Nephron progenitor cell (in vitro differentiated cells): ENCODE data around the gene ZNF189.

Experiments
- DNase-seq: peaks from one replicate; pipeline ENCODE4 v3.0.0; 2021
- H3K27ac Mint-ChIP-seq: 2 replicates; pipeline ENCODE4 v1.8.0; 2021; ENCODE audit warnings: mild to moderate bottlenecking, moderate library complexity, mixed read lengths
- H3K27me3 Mint-ChIP-seq: 2 replicates; pipeline ENCODE4 v1.8.0; 2021; ENCODE audit warnings: mild to moderate bottlenecking, low read depth, mixed read lengths; ENCODE audit not compliant: poor library complexity
- H3K36me3 Mint-ChIP-seq: 2 replicates; pipeline ENCODE4 v1.8.0; 2021; ENCODE audit warnings: low read depth, mixed read lengths
- H3K4me1 Mint-ChIP-seq: 2 replicates; pipeline ENCODE4 v1.8.0; 2021; ENCODE audit warnings: mixed read lengths
- H3K4me3 Mint-ChIP-seq: 2 replicates; pipeline ENCODE4 v1.8.0; 2021; ENCODE audit warnings: mild to moderate bottlenecking, moderate library complexity, mixed read lengths
- H3K9me3 Mint-ChIP-seq: 2 replicates; pipeline ENCODE4 v1.8.0; 2021; ENCODE audit warnings: mild to moderate bottlenecking, moderate library complexity, mixed read lengths
- TF ChIP-seq, protein P1 (sequence below): fragments of 200-600 bp; sonication (generic); IDR thresholded peaks from 2 replicates; pipeline ENCODE4 v1.5.0; 2021; ENCODE audit warnings: antibody characterized with exemption

The ZNF189 gene

DNA sequence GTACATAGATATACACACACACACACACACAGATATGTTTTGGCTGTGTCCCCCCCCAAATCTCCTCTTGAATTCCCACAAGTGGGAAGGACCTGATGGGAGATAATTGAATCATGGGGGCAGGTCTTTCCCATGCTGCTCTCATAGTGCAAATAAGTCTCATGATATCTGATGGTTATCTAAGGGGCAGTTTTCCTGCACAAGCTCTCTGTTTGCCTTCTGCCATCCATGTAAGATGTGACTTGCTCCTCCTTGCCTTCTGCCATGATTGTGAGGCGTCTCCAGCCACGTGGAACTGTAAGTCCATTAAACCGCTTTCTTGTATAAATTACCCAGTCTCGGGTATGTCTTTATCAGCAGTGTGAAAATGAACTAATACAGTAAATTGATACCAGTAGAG is 52.8 kb downstream of the ZNF189 start:
- Mint-ChIP-seq H3K27ac (no peak overlapping the region), H3K4me3 (no peak overlapping the region), H3K9me3 (peaks cover 23% of the 10 kb centered on the region), H3K36me3 (no peaks in the 10 kb centered on the region), H3K27me3 (peaks cover 12% of the 10 kb centered on the region), H3K4me1 (peaks cover 5% of the 10 kb centered on the region)
- no peak for DNase-seq
- TF ChIP-seq, protein P1, sequence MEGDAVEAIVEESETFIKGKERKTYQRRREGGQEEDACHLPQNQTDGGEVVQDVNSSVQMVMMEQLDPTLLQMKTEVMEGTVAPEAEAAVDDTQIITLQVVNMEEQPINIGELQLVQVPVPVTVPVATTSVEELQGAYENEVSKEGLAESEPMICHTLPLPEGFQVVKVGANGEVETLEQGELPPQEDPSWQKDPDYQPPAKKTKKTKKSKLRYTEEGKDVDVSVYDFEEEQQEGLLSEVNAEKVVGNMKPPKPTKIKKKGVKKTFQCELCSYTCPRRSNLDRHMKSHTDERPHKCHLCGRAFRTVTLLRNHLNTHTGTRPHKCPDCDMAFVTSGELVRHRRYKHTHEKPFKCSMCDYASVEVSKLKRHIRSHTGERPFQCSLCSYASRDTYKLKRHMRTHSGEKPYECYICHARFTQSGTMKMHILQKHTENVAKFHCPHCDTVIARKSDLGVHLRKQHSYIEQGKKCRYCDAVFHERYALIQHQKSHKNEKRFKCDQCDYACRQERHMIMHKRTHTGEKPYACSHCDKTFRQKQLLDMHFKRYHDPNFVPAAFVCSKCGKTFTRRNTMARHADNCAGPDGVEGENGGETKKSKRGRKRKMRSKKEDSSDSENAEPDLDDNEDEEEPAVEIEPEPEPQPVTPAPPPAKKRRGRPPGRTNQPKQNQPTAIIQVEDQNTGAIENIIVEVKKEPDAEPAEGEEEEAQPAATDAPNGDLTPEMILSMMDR = no peak

DNA sequence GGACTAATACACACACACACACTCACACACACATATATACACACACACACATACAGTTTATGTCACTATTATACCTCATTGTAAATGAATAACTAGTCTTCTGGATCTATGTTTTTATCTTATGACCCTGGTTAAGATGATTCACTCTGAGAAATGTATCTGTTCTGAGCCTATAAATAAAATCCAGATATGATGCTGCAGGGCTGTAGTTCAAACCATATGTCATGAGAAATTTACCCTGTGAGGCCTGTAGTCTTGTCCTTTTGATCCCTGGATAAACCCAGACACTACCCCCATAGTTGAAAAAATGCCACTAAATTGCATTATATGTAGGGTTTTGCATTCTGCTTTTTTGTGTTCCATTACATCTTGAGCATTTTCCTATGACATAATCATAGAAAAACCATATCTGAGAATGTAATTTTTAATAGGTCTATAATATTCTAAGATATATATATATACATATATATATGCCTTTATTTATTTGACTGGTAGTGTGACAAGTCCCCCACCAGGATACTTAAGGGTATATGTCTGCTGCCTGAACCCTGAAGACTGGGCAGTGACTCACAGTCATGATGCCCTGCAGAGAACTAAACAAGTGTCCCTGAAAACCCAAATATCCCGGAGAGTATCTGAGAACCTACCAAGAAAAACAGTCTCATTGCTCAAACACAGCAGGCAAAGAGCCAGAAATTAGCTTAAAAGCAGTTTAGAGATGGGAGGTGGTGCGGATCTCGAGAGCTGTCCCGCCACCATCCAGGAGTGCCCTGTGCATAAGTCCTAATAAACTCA is 55.3 kb downstream of the ZNF189 start:
- DNase-seq = no peak
- Mint-ChIP-seq H3K4me1 (no peaks in the 10 kb centered on the region), H3K9me3 (peaks cover 23% of the 10 kb centered on the region), H3K4me3 (no peak overlapping the region), H3K36me3 (no peaks in the 10 kb centered on the region), H3K27ac (no peak overlapping the region), H3K27me3 (peaks cover 6% of the 10 kb centered on the region)
- TF ChIP-seq, protein P1 = no peak

DNA sequence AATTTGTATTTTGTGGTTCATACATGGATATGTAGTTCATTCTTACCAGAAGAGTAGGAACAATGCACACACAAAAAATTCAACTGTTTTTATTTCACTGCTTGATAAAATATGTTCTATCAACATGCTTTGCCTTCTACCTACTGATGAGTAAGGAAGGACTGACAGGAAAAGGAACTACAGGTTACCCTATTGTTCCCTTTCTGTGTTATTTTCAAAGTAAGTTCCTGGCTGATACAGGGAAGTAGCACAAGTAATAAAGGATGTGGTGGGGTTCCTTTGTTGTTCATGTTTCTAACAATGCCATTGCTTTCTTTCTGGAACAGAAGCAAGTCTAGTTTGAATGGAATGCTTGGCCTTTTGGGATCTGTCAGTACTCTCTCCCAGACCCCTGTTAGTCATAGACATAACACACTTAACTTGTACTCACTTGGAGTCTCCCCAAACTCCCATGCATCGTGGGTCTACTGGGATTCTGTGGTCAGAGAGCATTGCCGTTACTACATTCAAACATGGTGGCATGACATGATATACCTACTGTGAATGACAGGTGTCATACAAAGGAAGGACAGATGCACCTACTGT is 57.1 kb downstream of the ZNF189 start:
- peaks cover 6% of the 10 kb centered on the region for H3K27me3 Mint-ChIP-seq
- TF ChIP-seq, protein P1 = no peak
- no peak overlapping the region for H3K27ac Mint-ChIP-seq
- H3K9me3 Mint-ChIP-seq = peaks cover 23% of the 10 kb centered on the region
- H3K4me3 Mint-ChIP-seq = no peak overlapping the region
- H3K36me3 Mint-ChIP-seq = no peaks in the 10 kb centered on the region
- no peak for DNase-seq
- H3K4me1 Mint-ChIP-seq = no peaks in the 10 kb centered on the region

DNA sequence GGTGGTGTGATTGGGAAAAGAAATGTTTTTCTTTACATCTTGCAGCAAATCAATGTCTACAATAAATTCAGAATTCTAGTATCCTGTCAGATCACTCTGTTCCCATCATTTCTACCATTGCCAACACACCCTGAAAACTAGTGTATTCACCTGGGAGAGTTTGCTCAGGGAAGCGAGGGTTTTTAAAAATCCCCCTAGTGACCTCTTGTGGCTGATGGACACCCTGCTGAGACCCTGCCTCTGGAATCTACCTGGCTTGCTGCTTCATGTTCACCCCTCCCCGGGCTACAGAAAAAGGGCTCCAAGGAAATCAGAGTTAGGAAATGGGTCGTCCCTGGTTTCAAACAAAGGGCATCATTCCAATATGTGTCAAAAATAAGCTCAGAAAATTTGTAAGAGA is 58.4 kb downstream of the ZNF189 start:
- Mint-ChIP-seq H3K27me3 (peaks cover 6% of the 10 kb centered on the region), H3K27ac (no peak overlapping the region)
- DNase-seq = no peak

DNA sequence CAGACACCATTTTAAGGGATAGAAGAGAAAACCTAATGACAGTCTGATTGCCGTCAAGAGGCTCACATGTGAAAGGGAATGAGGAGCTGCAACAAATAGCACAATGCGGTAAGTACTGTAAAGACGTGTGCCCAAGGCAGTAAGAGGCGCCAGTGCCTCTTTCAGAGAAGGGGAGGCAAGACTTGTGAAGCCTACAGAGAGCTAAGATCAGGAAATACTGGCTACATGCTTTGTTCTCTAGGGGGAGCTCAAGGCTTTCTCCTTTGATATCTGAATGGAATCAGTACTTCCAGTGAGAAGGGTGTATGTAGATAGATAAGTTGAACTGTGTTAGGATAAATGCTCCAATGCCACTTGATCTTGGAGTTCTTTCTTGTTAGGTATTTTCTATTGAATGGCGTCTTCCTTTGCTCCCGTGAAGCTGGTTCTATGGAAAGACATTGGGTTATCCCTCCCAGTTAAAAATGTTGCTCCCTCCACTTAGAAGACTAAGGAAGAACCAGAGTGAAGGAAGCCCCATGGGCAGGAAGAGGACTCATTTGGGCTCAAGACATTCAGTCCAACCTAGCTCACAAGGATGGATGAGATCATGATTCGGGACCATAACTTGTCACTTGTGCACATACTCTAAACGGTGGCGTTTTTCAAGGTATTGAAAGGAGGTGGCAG is 60.4 kb downstream of the ZNF189 start:
- H3K27ac Mint-ChIP-seq = no peak overlapping the region

More for the DNA sequence above, 58.4 kb downstream of the ZNF189 start:
- H3K4me1 Mint-ChIP-seq = peaks cover under 1% of the 10 kb centered on the region
- TF ChIP-seq, protein P1 = no peak
- no peaks in the 10 kb centered on the region for H3K36me3 Mint-ChIP-seq
- peaks cover 23% of the 10 kb centered on the region for H3K9me3 Mint-ChIP-seq
- H3K4me3 Mint-ChIP-seq = no peak overlapping the region

More for the DNA sequence above, 60.4 kb downstream of the ZNF189 start:
- peaks cover 6% of the 10 kb centered on the region for H3K9me3 Mint-ChIP-seq
- no peak for DNase-seq
- no peak overlapping the region for H3K4me3 Mint-ChIP-seq
- H3K27me3 Mint-ChIP-seq = no peaks in the 10 kb centered on the region
- peaks cover 12% of the 10 kb centered on the region for H3K4me1 Mint-ChIP-seq
- H3K36me3 Mint-ChIP-seq = no peaks in the 10 kb centered on the region
- TF ChIP-seq, protein P1 = peak; percentile 62
